GM18511 (cell line): ENCODE data around the gene SCAMP4.

Experiments
- ATAC-seq: cut with Tn5 transposase; IDR thresholded peaks from one replicate; pipeline ENCODE4 v1.9.1; 2021; ENCODE audit warnings: mild to moderate bottlenecking, moderate library complexity; ENCODE audit not compliant: unreplicated experiment

Gene SCAMP4, protein sequence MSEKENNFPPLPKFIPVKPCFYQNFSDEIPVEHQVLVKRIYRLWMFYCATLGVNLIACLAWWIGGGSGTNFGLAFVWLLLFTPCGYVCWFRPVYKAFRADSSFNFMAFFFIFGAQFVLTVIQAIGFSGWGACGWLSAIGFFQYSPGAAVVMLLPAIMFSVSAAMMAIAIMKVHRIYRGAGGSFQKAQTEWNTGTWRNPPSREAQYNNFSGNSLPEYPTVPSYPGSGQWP

GRCh38 chr19:1905110-1905862 is at the start of gene SCAMP4, which contains the start of gene ADAT3:
SCAMP4 (plus strand) TSS chr19:1905399; CDS start chr19:1915020, 9,621 bp downstream.
ADAT3 (plus strand) TSS chr19:1905399; CDS start chr19:1912048, 6,649 bp downstream.
- ATAC-seq: peak; percentile 82

DNA sequence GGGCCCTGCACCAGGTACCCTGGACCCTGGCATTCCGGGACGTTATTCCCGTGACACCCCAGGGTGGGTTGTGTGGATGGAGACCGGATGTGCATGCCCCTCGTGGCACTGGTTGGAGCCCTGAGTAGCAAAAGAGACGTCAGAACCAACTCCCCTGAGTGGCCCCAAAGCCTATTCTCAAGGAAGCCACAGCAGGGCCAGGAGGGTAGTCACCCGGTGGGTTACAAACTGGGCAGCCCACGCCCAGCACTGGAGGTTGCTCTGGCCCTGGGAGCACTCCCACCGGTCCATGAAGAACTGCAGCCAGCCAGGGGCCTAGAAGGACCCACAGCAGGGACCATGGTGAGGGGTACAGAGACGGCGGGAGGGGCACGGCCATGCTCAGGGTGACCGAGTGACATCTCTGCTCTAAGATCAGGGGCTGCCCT is 49.4 kb upstream of the SCAMP4 start:
- no peak for ATAC-seq

DNA sequence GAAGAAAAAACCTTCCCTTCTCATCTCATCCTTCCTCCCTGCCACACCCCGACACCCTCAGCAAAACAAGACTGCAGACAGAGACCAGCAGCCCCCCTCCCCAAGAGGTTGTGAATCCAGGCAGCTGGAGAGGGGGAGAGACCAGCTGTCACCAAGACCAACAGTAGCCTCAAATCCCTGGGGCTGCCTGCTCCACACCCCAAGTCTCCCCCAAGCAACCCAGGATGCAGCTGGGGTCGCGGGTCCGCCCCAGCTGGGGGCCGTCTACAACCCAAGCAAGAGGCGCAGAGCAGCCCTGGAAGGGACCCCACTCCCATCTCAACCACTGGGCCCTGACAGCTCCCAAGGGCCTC is 48.9 kb upstream of the SCAMP4 start:
- ATAC-seq: no peak

DNA sequence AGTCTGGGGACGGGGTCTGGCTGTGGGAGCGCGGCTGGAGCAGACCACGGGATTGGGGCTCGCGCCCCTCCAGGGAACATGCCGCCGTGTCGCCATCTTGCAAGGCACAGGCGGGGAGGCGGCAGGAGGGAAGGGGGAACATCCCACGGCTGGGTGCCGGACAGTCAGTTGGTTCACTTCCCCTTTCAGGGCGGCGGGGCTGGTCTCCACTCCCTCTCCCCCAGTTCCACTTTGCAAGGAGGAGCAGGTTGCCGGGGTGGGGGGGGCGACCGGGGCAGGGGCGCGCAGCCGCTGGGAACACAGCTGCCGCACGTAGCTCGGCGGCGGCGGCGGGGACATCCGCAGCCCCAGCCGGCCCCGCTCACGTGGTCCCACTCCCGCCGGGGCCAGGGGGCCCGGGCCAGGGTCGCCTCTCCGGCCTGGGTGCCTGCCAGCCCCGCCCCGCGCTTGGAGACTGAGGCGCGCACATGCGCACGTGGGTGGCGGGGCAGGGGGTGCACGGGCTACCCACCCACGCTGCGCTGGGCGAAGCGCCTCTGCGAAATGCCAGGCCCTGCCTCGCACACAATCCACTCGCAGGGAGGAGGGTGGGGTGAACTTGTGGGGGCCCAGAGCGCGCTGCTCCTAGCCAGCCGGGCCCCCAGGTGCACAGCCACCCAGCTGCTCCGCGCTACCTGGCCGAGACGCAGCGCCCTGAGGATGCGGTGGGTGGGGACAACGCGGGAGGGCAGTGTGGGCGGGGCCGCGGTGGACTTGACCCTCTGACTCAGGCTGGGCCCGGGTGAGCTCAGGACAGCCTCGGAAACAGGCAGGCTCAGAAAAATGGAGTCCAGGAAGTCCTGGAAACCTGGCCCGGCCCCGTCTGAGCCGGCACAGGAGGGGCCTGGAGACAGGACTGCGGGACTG is 48.2 kb upstream of the SCAMP4 start:
- peak; percentile 43 for ATAC-seq

GRCh38 chr19:1857648-1858326 is 47.4 kb upstream of the SCAMP4 start:
- ATAC-seq: no peak

- no peak for ATAC-seq
Measured at GRCh38 chr19:1858412-1859081, 46.7 kb upstream of the SCAMP4 start.

DNA sequence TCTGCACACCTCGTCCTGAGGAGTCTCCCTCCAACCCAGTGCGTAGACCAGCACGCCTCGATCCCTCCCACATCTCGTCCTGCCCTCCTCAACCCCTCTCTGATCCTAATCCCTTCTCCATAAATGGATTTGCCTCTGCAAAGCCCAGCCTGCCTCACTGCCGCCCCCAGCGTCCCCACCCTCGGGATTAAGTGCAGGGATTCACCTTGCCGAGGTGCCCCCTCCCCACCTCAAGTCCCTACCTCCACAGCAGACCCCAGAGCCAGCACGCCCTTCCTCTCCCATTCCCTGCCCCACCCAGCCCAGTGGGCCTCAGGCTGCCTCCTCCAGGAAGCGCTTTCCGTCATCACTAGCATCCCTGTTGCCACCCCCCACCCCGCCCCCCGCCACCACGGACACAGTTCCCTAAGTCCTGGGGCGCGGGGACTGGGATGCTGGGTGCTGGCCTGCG is 45.8 kb upstream of the SCAMP4 start:
- no peak for ATAC-seq

- no peak for ATAC-seq
Measured at GRCh38 chr19:1860042-1860775, 45.0 kb upstream of the SCAMP4 start.

DNA sequence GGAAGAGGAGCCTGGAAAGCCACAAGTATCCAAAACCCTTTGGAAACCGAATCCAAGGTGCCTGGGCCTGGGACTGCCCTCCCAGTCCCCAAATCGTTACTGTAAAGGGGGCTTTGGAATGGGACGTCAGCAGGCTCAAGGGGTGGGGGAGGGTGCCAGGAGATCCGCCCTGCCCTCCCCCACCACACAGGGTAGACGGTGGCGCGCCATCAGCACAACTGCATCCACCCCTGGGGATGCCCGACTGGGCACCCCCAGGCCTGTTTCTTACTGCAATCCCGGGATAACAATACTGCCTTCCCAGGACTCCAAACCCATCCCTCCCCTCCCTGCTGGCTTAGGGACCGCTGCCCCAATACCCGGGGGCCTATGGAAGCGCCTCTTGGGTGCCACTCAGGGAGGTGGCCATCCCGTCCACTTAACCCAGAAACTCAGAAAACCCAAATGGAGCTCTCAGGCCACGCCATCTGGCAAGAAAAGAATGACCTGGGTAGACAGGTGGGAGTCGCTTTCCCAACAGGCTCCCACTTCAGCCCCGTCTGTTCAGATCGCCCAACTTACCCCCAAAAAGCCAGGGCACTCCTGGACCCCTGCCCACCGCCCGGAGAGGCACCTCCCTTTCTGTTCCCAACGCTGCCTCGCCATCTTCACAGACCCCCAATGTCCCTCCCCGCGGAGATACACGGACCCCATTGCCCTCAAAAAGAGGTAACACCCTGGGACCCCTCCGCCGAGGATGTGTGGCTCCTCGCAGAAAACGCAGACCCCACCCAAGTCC is 44.2 kb upstream of the SCAMP4 start:
- ATAC-seq: no peak

DNA sequence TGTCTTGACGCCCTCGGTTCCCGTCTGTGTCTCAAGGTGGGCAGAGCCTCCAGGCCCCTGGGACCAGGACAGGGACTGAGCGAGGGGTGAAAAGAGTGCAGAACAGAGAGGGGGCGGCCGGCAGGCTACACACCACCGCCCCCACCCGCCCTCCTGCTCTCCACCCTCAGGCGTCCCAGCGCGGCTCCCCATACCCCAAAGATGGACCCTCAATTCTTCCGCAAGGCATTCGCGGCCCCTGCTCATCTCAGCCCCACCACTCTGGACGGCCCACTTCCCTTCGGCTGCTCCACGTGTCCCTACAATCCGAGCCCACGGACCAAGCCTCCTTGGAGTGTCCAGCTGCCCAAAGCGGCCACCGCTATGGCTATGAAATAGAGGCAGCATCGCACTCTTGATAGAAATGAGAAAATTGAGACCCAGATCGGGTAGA is 43.6 kb upstream of the SCAMP4 start:
- ATAC-seq: no peak

DNA sequence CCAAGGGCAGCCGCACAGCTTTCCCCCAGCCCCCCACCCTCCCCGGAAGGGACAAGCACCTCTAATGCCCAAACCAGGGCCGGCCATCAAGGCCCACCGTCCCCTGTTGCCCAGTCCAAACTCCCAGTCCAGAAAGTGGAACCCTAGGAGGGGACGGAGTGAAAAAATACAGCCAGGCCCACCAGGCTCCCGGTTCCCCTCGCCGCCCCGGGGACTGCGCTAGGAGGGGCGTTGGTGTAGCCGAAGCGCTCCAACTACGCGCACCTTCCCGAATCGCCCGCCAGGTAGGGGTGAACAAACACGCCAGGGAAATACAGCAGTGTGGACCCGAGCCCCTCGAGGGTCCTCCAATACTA is 43.2 kb upstream of the SCAMP4 start:
- no peak for ATAC-seq

DNA sequence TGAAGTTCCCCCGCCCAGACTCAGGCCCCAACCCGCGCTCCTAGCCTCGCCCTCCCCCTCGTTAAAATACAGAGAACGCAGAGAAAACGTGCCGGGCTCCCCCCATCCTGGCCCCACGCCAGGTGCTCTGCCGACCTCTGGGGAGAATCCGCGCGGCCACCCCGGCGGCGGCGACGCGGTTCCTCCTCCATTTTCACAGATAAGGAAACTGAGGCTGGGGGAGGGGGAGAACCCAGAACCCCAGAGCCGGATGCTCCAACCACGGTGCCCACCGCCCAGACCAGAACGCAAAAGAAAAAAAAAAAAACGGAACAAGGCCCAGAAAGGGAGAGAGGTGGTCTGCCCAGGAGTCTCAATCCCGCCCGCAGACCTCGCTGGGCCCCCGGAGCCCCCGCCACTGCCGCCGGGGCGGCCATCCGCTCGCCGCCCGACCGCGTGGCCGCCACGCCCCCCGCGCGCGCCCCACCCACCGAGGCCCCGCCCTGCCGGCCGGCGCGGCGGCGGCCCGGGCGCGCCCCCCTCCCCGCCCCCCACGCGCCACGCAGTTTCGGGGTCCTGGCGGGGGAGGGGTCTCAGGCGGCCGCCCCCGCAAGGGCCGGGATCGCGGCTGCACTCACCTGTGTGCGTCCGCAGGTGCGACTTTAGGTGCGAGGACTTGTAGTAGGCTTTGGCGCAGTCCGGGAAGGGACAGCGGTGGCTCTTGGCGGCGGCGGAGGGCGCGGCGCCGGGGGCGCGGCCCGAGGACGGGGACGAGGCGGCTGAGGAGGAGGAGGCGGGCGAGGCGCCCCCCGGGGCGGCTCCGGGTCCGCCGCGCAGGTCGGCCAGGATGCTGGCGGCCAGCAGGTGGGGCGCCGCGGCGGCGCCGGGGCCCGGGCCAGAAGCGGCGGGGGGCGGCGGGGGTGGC is 42.5 kb upstream of the SCAMP4 start:
- no peak for ATAC-seq

DNA sequence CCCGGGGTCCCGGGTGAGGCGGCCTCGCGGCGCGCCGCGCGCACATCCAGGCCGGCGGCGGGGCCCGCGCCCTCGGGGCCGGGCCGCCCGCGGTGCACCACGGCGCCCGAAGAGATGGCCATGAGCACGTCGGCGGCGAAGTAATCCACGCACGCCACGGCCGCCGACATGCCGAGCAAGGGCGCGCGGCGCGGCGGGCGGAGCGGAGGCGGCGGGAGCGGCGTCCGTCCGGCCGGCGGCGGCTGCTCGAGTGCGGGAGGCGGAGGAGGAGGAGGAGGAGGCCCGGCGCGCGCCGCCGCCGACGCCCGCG is 41.9 kb upstream of the SCAMP4 start, which contains the start of gene KLF16:
Gene KLF16, minus strand, starts transcription at position 252 of the 310 bp plus-strand sequence. Its CDS starts 82 bp downstream, at position 170.
- no peak for ATAC-seq

GRCh38 chr19:1863638-1864479 is 41.3 kb upstream of the SCAMP4 start:
- ATAC-seq: peak; percentile 61

- ATAC-seq: peak; percentile 36
Measured at GRCh38 chr19:1864480-1865171, 40.6 kb upstream of the SCAMP4 start.
